OCI-LY1 (cell line): ENCODE results near the gene SLC29A3.

Source experiments
- EZH2 ChIP-seq: fragments of 200-600 bp; sonication (generic), shearing (Covaris generic); IDR thresholded peaks from 2 replicates; pipeline ENCODE4 v1.8.0; 2017; ENCODE audit warnings: borderline replicate concordance, mixed run types, mild to moderate bottlenecking, antibody characterized with exemption, low read length, moderate library complexity, mixed read lengths
- TF ChIP-seq, protein P1 (sequence below): fragments of 200-600 bp; sonication (generic), shearing (Covaris generic); IDR thresholded peaks from 2 replicates; pipeline ENCODE4 v1.5.1; 2017; ENCODE audit warnings: mild to moderate bottlenecking, antibody characterized with exemption, low read length, moderate library complexity, mixed read lengths

DNA sequence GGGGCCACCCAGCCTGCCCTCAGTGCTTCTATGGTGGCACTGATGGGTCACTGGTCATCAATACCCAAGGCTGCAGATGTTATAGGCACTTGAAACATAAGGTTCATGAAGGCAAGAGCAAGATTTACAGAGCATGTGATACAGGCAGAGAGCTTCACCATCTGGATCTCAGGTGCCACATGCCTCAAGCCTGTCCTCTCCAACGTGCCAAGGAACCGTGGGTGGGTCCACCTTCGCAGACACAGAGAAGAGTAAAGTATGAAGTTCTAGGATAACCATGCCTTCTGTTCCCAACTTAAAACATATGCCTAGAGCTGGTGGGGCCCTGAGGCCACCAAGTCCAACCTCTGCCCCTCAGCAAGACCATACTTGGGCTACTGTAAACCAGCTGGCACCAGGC, 51.0 kb downstream of the SLC29A3 start:
- TF ChIP-seq, protein P1, sequence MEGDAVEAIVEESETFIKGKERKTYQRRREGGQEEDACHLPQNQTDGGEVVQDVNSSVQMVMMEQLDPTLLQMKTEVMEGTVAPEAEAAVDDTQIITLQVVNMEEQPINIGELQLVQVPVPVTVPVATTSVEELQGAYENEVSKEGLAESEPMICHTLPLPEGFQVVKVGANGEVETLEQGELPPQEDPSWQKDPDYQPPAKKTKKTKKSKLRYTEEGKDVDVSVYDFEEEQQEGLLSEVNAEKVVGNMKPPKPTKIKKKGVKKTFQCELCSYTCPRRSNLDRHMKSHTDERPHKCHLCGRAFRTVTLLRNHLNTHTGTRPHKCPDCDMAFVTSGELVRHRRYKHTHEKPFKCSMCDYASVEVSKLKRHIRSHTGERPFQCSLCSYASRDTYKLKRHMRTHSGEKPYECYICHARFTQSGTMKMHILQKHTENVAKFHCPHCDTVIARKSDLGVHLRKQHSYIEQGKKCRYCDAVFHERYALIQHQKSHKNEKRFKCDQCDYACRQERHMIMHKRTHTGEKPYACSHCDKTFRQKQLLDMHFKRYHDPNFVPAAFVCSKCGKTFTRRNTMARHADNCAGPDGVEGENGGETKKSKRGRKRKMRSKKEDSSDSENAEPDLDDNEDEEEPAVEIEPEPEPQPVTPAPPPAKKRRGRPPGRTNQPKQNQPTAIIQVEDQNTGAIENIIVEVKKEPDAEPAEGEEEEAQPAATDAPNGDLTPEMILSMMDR = no peak
- TF ChIP-seq EZH2 = no peak
